Neutrophil (primary cell): ENCODE measurements around the gene SLC9A7.

Experiments
- H3K27ac ChIP-seq: fragments of 200-600 bp; sonication (generic); 2 replicates; pipeline ENCODE4 v1.5.1; 2016; ENCODE audit warnings: mild to moderate bottlenecking, moderate library complexity
- H3K27me3 ChIP-seq: fragments of 200-600 bp; sonication (generic); 2 replicates; pipeline ENCODE4 v1.6.0; 2016; ENCODE audit warnings: mild to moderate bottlenecking
- H3K36me3 ChIP-seq: fragments of 200-600 bp; sonication (generic); 2 replicates; pipeline ENCODE4 v1.5.1; 2017
- H3K4me1 ChIP-seq, 2 experiments: fragments of 200-600 bp in 1 of 2; sonication (generic) in 1 of 2; 1 replicate in 1 of 2; 2 replicates in 1 of 2; pipeline versions ENCODE4 v1.5.1 to v1.6.1; 2013 to 2016; ENCODE audit warnings: low read depth in 1 of 2, low read length in 1 of 2, mild to moderate bottlenecking in 1 of 2, moderate library complexity in 1 of 2; ENCODE audit not compliant: control insufficient read depth in 1 of 2, insufficient read depth in 1 of 2
- H3K4me3 ChIP-seq, 2 experiments: fragments of 200-600 bp in 1 of 2; sonication (generic) in 1 of 2; 1 replicate in 1 of 2; 2 replicates in 1 of 2; pipeline ENCODE4 v1.5.1; 2013 to 2016; ENCODE audit warnings: low read depth in 1 of 2, low read length in 1 of 2, mild to moderate bottlenecking in 1 of 2, moderate library complexity in 1 of 2
- H3K9me3 ChIP-seq: fragments of 200-600 bp; sonication (generic); 2 replicates; pipeline ENCODE4 v1.5.1; 2016
- TF ChIP-seq, protein P1 (sequence below): fragments of 200-600 bp; sonication (generic); IDR thresholded peaks from 2 replicates; pipeline ENCODE4 v1.5.1; 2016; ENCODE audit warnings: antibody characterized with exemption

SLC9A7 gene

DNA sequence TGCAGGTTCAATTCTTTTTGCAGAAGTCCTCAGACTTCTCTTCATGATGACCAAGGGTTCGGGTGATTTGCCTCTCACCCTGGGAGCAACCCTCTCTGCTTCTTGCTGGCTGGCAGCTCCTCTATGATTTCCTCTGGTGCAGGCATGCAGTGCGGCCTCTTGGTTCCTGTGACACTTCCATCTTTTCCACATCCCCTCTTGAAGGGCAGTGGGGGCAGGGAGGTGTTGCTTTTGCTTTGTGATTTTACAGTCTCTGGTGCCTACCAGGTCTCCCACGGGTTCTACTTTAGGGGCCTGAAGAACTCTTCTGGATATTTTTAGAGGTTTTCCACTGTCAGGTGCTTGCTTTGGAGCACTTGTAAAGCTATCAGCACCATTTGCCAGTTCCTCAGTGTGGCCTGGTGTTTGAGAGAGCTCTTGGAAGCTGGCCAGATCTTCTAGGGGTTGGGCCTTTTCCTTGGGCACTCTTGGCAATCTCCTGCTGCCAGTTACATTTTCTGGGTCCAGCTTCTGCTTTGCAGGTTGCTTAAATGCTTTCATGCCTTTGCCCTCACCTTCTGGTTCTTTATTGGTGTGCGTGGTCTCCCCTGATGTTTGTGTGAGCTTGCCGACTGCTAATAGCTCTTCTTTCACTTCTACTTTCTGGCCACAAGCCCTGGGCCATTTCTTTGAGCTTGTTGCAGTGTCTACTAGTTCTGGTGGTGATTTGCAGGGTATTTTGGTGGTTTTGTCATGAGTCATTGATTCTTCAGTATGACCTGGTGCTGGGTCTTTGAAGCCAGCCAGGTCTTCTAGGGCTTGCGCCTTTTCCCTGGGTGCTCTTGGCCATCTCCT is 196.9 kb downstream of the SLC9A7 start:
- no peaks in the 10 kb centered on the region for H3K27me3 ChIP-seq
- H3K27ac ChIP-seq: peak overlapping the region; percentile 52
- no peaks in the 10 kb centered on the region for H3K36me3 ChIP-seq
- no peak overlapping the region for H3K4me3 ChIP-seq
- TF ChIP-seq, protein P1, sequence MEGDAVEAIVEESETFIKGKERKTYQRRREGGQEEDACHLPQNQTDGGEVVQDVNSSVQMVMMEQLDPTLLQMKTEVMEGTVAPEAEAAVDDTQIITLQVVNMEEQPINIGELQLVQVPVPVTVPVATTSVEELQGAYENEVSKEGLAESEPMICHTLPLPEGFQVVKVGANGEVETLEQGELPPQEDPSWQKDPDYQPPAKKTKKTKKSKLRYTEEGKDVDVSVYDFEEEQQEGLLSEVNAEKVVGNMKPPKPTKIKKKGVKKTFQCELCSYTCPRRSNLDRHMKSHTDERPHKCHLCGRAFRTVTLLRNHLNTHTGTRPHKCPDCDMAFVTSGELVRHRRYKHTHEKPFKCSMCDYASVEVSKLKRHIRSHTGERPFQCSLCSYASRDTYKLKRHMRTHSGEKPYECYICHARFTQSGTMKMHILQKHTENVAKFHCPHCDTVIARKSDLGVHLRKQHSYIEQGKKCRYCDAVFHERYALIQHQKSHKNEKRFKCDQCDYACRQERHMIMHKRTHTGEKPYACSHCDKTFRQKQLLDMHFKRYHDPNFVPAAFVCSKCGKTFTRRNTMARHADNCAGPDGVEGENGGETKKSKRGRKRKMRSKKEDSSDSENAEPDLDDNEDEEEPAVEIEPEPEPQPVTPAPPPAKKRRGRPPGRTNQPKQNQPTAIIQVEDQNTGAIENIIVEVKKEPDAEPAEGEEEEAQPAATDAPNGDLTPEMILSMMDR: no peak
- peaks cover 8 to 11% of the 10 kb centered on the region in 2 experiments for H3K4me1 ChIP-seq
- H3K9me3 ChIP-seq: no peaks in the 10 kb centered on the region

DNA sequence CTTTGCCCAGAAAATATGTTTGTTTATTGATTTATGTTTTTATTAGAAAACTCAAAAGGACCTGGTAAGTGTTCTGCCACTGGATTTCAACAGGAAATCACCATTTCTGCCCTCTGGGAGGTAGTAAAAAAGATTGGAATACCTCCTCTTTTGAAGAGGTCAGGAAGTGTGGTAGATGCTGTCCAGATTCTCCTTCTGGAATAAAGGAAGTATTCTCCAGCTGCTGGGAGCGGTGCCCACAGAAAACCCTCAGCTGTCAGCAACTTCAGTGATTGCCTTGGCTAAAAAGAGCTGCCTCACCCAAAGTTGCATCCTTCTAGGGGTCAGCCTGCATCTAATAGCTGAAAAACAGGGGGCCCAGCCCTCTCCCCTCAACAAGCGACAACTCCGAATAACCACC is 199.9 kb downstream of the SLC9A7 start:
- peaks cover 8 to 11% of the 10 kb centered on the region in 2 experiments for H3K4me1 ChIP-seq
- H3K36me3 ChIP-seq: no peaks in the 10 kb centered on the region
- no peaks in the 10 kb centered on the region for H3K27me3 ChIP-seq
- H3K4me3 ChIP-seq: no peak overlapping the region
- H3K9me3 ChIP-seq: no peaks in the 10 kb centered on the region
- H3K27ac ChIP-seq: no peak overlapping the region
- TF ChIP-seq, protein P1: no peak

- no peak overlapping the region for H3K4me3 ChIP-seq
- TF ChIP-seq, protein P1: no peak
- H3K27me3 ChIP-seq: no peaks in the 10 kb centered on the region
- H3K36me3 ChIP-seq: no peaks in the 10 kb centered on the region
- no peak overlapping the region for H3K27ac ChIP-seq
- H3K4me1 ChIP-seq: no peaks in the 10 kb centered on the region
- no peaks in the 10 kb centered on the region for H3K9me3 ChIP-seq
These were observed 204.0 kb downstream of the SLC9A7 start for GRCh38 chrX:46554942-46555341.

DNA sequence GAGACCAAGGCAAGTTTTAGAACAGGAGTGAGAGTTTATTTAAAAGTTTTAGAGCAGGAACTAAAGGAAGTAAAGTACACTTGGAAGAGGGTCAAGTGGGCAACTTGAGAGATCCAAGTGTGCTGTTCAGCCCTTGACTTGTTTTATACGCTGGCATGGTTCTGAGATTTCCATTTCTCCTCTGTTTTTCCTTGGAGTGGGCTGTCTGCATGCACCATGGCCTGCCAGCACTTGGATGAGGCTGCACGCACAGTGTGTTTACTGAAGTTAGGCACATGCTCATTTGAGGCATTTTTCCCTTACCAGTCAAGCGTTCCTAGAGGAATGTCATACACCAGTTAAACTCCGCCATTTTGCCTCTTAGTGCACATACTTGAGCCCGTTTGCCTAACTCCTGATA is 205.0 kb downstream of the SLC9A7 start:
- H3K36me3 ChIP-seq: no peaks in the 10 kb centered on the region
- no peaks in the 10 kb centered on the region for H3K4me1 ChIP-seq
- no peaks in the 10 kb centered on the region for H3K9me3 ChIP-seq
- TF ChIP-seq, protein P1: no peak
- H3K27me3 ChIP-seq: no peaks in the 10 kb centered on the region
- no peak overlapping the region for H3K4me3 ChIP-seq
- H3K27ac ChIP-seq: no peak overlapping the region

- no peaks in the 10 kb centered on the region for H3K4me1 ChIP-seq
- TF ChIP-seq, protein P1: no peak
- H3K4me3 ChIP-seq: no peak overlapping the region
- no peaks in the 10 kb centered on the region for H3K36me3 ChIP-seq
- H3K27ac ChIP-seq: no peak overlapping the region
- H3K9me3 ChIP-seq: no peaks in the 10 kb centered on the region
- H3K27me3 ChIP-seq: no peaks in the 10 kb centered on the region
These were observed 207.3 kb downstream of the SLC9A7 start for GRCh38 chrX:46551494-46552128.
